Keratinocyte (primary cell): ENCODE results near the gene KIF26A.

Source experiments
- EZH2 ChIP-seq: IDR thresholded peaks from one replicate; pipeline ENCODE4 v1.6.1; 2012; ENCODE audit warnings: inconsistent platforms, mild to moderate bottlenecking, low read length, moderate library complexity
- TF ChIP-seq, protein P1 (sequence below), 3 experiments: IDR thresholded peaks in 1 of 3; conservative IDR thresholded peaks in 1 of 3; optimal IDR thresholded peaks in 1 of 3; 2 replicates in 2 of 3; 3 replicates in 1 of 3; pipeline versions ENCODE3 to v1.5.1; 2011; ENCODE audit warnings: low read length in 3 of 3, mild to moderate bottlenecking in 3 of 3, moderate library complexity in 2 of 3, control low read depth in 1 of 3, inconsistent platforms in 1 of 3; ENCODE audit not compliant: insufficient read depth in 2 of 3; ENCODE audit errors: extremely low read depth in 1 of 3

GRCh38 chr14:104092931-104093365 is 45.4 kb upstream of the KIF26A start:
- TF ChIP-seq, protein P1, sequence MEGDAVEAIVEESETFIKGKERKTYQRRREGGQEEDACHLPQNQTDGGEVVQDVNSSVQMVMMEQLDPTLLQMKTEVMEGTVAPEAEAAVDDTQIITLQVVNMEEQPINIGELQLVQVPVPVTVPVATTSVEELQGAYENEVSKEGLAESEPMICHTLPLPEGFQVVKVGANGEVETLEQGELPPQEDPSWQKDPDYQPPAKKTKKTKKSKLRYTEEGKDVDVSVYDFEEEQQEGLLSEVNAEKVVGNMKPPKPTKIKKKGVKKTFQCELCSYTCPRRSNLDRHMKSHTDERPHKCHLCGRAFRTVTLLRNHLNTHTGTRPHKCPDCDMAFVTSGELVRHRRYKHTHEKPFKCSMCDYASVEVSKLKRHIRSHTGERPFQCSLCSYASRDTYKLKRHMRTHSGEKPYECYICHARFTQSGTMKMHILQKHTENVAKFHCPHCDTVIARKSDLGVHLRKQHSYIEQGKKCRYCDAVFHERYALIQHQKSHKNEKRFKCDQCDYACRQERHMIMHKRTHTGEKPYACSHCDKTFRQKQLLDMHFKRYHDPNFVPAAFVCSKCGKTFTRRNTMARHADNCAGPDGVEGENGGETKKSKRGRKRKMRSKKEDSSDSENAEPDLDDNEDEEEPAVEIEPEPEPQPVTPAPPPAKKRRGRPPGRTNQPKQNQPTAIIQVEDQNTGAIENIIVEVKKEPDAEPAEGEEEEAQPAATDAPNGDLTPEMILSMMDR (optimal IDR thresholded peaks at IDR 0.05 in 1 of 3, IDR thresholded peaks at IDR 0.05 in 1 of 3, conservative IDR thresholded peaks at IDR 0.05 in 1 of 3; ENCODE audit: extremely low read depth in 1 of 3, insufficient read depth in 2 of 3, low read length in 3 of 3) = no peak
- TF ChIP-seq EZH2 = no peak
